Measurements from ENCODE around the gene HRH1.

GRCh38 chr3:11144996-11145395, 9.3 kb upstream of the HRH1 start:
- TF ChIP-seq CTCF (IDR thresholded peaks at IDR 0.05) (no peak), POLR2A (IDR thresholded peaks at IDR 0.05) (no peak)

Data from esophagus squamous epithelium (tissue), 4 donors.